NCI-H446 (cell line): ENCODE measurements around the gene TECPR2.

ENCODE experiments used
- DNase-seq, 2 experiments: peaks; one replicate each; lab custom pipeline; 2025; lab: John Stamatoyannopoulos, UW

Gene TECPR2

DNA sequence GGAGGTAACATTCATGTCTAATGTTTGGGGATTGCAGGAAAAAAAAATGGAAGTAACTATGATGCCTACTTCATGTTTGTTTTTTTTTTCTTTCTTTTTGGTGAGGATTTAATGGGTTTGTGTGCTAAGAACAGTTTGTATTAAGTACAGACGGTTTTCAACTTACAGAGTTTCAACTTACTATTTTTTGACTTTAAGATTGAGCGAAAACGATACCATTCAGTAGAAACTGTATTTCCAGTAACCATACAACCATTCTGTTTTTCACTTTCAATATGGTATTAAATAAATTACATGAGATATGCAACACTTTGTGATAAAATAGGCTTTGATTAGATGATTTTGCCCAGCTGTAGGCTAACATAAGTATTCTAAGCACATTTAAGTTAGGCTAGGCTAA, 10.4 kb downstream of the TECPR2 start:
- DNase-seq: no peak

DNA sequence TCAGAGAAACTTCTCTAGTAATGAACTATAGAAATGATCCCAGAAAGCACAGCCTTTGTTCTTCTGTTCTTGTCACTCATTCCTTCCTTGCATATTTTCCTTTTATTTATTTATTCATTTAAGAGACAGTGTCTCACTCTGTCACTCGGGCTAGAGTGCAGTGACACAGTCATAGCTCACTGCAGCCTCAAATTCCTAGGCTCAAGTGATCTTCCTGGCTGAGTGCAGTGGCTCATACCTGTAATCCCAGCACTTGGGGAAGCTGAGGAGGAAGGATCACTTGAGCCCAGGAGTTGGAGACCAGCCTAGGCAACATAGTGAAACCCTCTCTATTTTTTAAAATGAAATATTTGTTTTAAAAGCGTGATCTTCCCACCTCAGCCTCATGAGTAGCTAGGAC, 11.5 kb downstream of the TECPR2 start:
- DNase-seq: no peak

GRCh38 chr14:102375119-102375518, 12.4 kb downstream of the TECPR2 start:
- no peak for DNase-seq

DNA sequence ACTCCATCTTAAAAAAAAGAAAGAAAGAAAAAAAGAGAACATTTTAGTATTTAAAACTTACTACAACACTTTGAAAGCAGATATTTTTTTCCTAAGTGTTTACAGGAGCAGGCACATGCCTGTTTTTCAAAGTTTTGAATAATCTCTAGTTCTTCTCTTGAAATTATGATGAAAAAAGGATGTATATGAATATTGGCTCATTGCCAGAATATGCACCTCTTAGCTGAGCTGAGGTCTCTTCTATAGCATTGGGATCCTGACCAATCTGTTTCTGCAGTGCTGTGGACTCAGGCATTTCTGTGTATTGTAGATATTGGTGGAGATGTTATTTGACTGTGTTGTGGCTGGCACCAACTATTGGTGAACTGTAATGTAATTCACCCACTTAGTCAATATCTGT, 15.0 kb downstream of the TECPR2 start:
- DNase-seq: no peak

GRCh38 chr14:102378830-102379229, 16.1 kb downstream of the TECPR2 start:
- DNase-seq: no peak

DNA sequence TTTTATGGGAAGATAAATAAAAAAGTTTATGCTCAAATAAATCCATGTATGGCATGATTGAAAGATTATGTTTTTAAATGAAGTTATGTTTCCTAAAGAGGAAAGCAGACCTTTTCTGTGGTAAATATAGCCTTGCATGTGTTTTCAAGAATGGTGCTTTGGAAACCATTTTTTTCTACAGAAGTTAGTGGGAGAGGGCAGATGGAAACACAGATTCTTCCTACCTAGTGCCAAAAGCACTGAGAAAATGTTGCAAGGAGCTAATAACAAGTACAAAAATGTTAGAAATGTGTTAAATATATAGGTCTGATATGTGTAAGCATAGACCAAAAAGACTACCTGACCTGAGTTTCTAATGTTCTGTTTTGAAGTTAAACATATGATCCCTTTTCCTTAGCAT, 24.3 kb downstream of the TECPR2 start:
- no peak for DNase-seq

GRCh38 chr14:102389246-102389645, 26.5 kb downstream of the TECPR2 start:
- DNase-seq: no peak

DNA sequence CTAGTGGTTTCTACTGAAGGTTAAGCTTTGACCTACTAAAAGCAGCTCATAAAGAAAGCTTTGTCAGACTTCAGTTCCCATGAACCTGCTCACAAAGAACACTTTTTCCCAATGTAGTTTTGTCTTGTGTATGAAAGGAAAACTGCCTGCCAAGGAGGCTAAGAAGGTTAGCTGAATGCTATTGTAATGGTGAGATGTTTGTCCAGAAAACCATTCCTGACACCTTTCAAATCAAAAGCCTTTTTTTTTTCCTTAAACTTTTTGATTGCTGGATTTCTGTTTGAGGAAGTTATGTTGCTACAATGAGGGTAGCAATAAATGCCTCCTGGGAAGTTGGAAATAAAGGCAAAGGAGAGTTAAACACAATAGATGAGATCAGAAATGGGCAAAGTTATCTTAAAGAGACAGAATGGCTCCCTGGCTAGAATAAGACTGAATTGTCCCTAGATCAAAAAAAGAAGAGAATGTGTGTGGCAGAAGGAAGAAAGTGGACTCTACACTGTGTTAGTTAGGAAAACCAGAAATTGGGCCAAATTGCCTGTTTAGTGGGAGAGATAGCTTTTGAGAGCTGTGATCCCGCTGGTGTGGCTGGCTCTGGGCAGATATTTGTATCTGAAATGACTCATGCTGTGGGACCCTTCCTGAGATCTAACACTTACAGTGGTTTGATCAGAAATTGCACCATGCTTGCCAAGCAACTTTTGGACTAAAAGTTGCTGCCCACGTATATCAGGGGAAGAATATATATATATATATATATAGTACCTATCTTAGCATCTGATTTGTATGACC, 27.5 kb downstream of the TECPR2 start:
- peak in 1 of 2 experiments; percentile 55 for DNase-seq

DNA sequence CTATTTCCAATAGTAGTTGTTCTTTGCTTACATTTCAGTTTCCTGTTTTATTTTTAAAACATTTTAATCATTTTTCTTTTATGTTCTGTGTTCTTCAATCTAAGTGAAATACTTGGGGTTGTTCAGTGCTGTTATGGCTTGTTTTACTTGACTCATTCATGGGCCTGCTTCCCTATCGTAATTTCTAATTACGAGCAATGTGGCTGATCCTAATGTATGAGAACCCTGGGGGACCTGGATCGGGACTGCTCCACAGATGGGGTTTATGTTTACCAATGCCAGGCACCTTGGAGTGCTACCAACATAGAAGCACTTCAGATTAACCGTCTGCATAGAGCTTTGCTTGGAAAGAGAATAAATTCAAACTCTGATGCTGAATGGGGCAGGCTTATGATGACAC, 29.8 kb downstream of the TECPR2 start:
- DNase-seq: peak; percentile 94 to 95

- DNase-seq: no peak
These were observed 32.1 kb downstream of the TECPR2 start for GRCh38 chr14:102394717-102395375.

GRCh38 chr14:102396521-102396920, 33.8 kb downstream of the TECPR2 start:
- DNase-seq: no peak

DNA sequence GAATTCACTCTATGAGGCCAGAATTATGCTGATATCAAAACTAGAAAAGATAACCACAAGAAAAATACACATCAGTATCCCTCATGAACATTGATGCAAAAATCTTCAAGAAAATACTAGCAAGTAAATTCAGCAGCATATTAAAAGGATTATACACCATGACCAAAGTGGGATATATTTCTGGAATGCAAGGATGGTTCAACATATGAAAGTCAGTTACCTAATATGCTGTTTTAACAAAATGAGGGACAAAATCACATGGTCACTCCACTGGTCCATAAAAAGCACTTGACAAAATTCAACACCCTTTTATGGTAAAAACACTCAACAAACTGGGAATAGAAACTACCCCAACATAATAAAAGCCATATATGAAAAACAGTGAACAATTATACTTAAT, 40.3 kb downstream of the TECPR2 start:
- no peak for DNase-seq

DNA sequence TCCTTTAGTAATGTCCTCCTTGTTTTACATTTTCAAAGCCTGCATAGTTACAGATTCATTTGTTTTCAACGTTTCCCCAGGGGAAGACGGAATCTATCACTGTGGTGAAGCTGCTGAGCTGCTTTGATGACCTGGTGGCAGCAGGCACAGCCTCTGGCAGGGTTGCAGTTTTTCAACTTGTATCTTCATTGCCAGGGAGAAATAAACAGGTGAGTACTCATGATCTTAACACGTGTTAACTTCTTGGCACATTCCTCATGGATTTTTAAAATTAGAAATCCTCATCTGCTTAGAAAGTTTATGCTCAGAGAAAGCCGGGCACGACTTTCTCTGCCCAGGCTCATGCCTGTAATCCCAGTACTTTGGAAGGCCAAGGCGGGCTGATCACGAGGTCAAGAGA, 44.5 kb downstream of the TECPR2 start:
- DNase-seq: no peak

DNA sequence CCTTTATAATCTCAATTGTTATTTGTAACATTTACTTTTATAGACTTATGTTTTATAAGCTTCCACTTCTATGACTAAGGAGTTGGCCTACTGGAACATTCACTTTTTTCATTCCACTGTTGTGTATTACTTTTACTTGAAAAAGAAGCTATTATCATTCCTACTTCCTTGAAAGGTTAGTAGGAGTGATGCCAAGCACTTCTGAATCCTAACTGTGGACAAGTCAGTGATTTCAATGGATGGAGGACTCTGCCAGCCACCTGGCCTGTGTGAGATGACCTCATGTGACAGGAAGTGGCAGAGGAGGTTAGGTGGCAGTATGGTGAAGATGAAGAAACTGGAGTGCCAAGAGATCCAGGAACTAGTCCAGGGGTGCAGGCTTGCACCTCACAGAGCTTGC, 46.0 kb downstream of the TECPR2 start:
- no peak for DNase-seq

GRCh38 chr14:102415671-102416070, 52.9 kb downstream of the TECPR2 start:
- no peak for DNase-seq

- DNase-seq: no peak
These were observed 54.3 kb downstream of the TECPR2 start for GRCh38 chr14:102417001-102417431.

GRCh38 chr14:102417646-102418045, 54.9 kb downstream of the TECPR2 start:
- DNase-seq: no peak

GRCh38 chr14:102418169-102418852, 55.6 kb downstream of the TECPR2 start:
- DNase-seq: no peak

GRCh38 chr14:102418853-102419240, 56.1 kb downstream of the TECPR2 start:
- no peak for DNase-seq

GRCh38 chr14:102419276-102419675, 56.5 kb downstream of the TECPR2 start:
- DNase-seq: no peak

GRCh38 chr14:102419716-102420115, 57.0 kb downstream of the TECPR2 start:
- DNase-seq: no peak

GRCh38 chr14:102421411-102422057, 58.8 kb downstream of the TECPR2 start:
- DNase-seq: no peak

- no peak for DNase-seq
These were observed 61.8 kb downstream of the TECPR2 start for GRCh38 chr14:102424520-102424919.
